Measurements from ENCODE around the gene SPRED2.

SPRED2 gene

GRCh38 chr2:65375723-65376122 lies 56.7 kb downstream of the SPRED2 start:
- Mint-ChIP-seq H3K36me3 (ENCODE audit: low read depth) (no peaks in the 10 kb centered on the region), H3K4me3 (no peak overlapping the region), H3K27ac (no peak overlapping the region), H3K9me3 (no peaks in the 10 kb centered on the region), H3K4me1 (ENCODE audit: low read depth) (peaks cover 32% of the 10 kb centered on the region), H3K27me3 (peaks cover 39% of the 10 kb centered on the region)

- H3K27ac Mint-ChIP-seq, result no peak overlapping the region
- no peak overlapping the region for H3K4me3 Mint-ChIP-seq
- no peaks in the 10 kb centered on the region for H3K9me3 Mint-ChIP-seq
- H3K27me3 Mint-ChIP-seq, result peaks cover 32% of the 10 kb centered on the region
- H3K36me3 Mint-ChIP-seq (ENCODE audit: low read depth), result no peaks in the 10 kb centered on the region
- peaks cover 27% of the 10 kb centered on the region for H3K4me1 Mint-ChIP-seq (ENCODE audit: low read depth)
Observed at GRCh38 chr2:65374999-65375398, 57.4 kb downstream of the SPRED2 start.

GRCh38 chr2:65374575-65374974 lies 57.8 kb downstream of the SPRED2 start:
- H3K27me3 Mint-ChIP-seq, result peaks cover 28% of the 10 kb centered on the region
- H3K27ac Mint-ChIP-seq, result no peak overlapping the region
- H3K36me3 Mint-ChIP-seq (ENCODE audit: low read depth), result no peaks in the 10 kb centered on the region
- no peaks in the 10 kb centered on the region for H3K9me3 Mint-ChIP-seq
- H3K4me3 Mint-ChIP-seq, result no peak overlapping the region
- peaks cover 22% of the 10 kb centered on the region for H3K4me1 Mint-ChIP-seq (ENCODE audit: low read depth)

GRCh38 chr2:65373365-65373918 lies 59.0 kb downstream of the SPRED2 start:
- no peaks in the 10 kb centered on the region for H3K36me3 Mint-ChIP-seq (ENCODE audit: low read depth)
- H3K27ac Mint-ChIP-seq, result no peak overlapping the region
- H3K4me1 Mint-ChIP-seq (ENCODE audit: low read depth), result peaks cover 20% of the 10 kb centered on the region
- H3K4me3 Mint-ChIP-seq, result no peak overlapping the region
- H3K27me3 Mint-ChIP-seq, result peaks cover 22% of the 10 kb centered on the region
- no peaks in the 10 kb centered on the region for H3K9me3 Mint-ChIP-seq

- H3K9me3 Mint-ChIP-seq, result no peaks in the 10 kb centered on the region
- no peak overlapping the region for H3K27ac Mint-ChIP-seq
- no peaks in the 10 kb centered on the region for H3K36me3 Mint-ChIP-seq (ENCODE audit: low read depth)
- H3K4me1 Mint-ChIP-seq (ENCODE audit: low read depth), result peaks cover 15% of the 10 kb centered on the region
- peaks cover 22% of the 10 kb centered on the region for H3K27me3 Mint-ChIP-seq
- H3K4me3 Mint-ChIP-seq, result no peak overlapping the region
Observed at GRCh38 chr2:65372619-65373018, 59.8 kb downstream of the SPRED2 start.

- Mint-ChIP-seq H3K27me3 (peaks cover 19% of the 10 kb centered on the region), H3K4me3 (no peak overlapping the region), H3K4me1 (ENCODE audit: low read depth) (peaks cover 19% of the 10 kb centered on the region)
Observed at GRCh38 chr2:65371074-65371434, 61.3 kb downstream of the SPRED2 start.

GRCh38 chr2:65370387-65371073 lies 61.9 kb downstream of the SPRED2 start:
- Mint-ChIP-seq H3K4me1 (ENCODE audit: low read depth) (peaks cover 20% of the 10 kb centered on the region), H3K9me3 (no peaks in the 10 kb centered on the region), H3K4me3 (no peak overlapping the region), H3K27ac (no peak overlapping the region), H3K36me3 (ENCODE audit: low read depth) (no peaks in the 10 kb centered on the region), H3K27me3 (peaks cover 15% of the 10 kb centered on the region)

More at GRCh38 chr2:65371074-65371434, 61.3 kb downstream of the SPRED2 start:
- no peak overlapping the region for H3K27ac Mint-ChIP-seq
- no peaks in the 10 kb centered on the region for H3K9me3 Mint-ChIP-seq
- H3K36me3 Mint-ChIP-seq (ENCODE audit: low read depth), result no peaks in the 10 kb centered on the region

GRCh38 chr2:65369980-65370379 lies 62.4 kb downstream of the SPRED2 start:
- peaks cover 20% of the 10 kb centered on the region for H3K4me1 Mint-ChIP-seq (ENCODE audit: low read depth)
- peaks cover 10% of the 10 kb centered on the region for H3K27me3 Mint-ChIP-seq
- no peaks in the 10 kb centered on the region for H3K36me3 Mint-ChIP-seq (ENCODE audit: low read depth)
- H3K9me3 Mint-ChIP-seq, result no peaks in the 10 kb centered on the region
- no peak overlapping the region for H3K4me3 Mint-ChIP-seq
- no peak overlapping the region for H3K27ac Mint-ChIP-seq

GRCh38 chr2:65369574-65369973 lies 62.8 kb downstream of the SPRED2 start:
- H3K36me3 Mint-ChIP-seq (ENCODE audit: low read depth), result no peaks in the 10 kb centered on the region
- H3K4me1 Mint-ChIP-seq (ENCODE audit: low read depth), result peaks cover 18% of the 10 kb centered on the region
- no peak overlapping the region for H3K4me3 Mint-ChIP-seq
- peaks cover 10% of the 10 kb centered on the region for H3K27me3 Mint-ChIP-seq
- no peak overlapping the region for H3K27ac Mint-ChIP-seq
- no peaks in the 10 kb centered on the region for H3K9me3 Mint-ChIP-seq

- Mint-ChIP-seq H3K36me3 (ENCODE audit: low read depth) (no peaks in the 10 kb centered on the region), H3K27ac (no peak overlapping the region), H3K27me3 (peaks cover 10% of the 10 kb centered on the region), H3K4me3 (no peak overlapping the region), H3K4me1 (ENCODE audit: low read depth) (peaks cover 16% of the 10 kb centered on the region), H3K9me3 (no peaks in the 10 kb centered on the region)
Observed at GRCh38 chr2:65368468-65368867, 63.9 kb downstream of the SPRED2 start.

- Mint-ChIP-seq H3K36me3 (ENCODE audit: low read depth) (no peaks in the 10 kb centered on the region), H3K27ac (no peak overlapping the region), H3K27me3 (peaks cover 9% of the 10 kb centered on the region), H3K4me3 (no peak overlapping the region), H3K9me3 (no peaks in the 10 kb centered on the region), H3K4me1 (ENCODE audit: low read depth) (peaks cover 16% of the 10 kb centered on the region)
Observed at GRCh38 chr2:65367524-65367923, 64.9 kb downstream of the SPRED2 start.

- Mint-ChIP-seq H3K9me3 (no peaks in the 10 kb centered on the region), H3K36me3 (ENCODE audit: low read depth) (no peaks in the 10 kb centered on the region), H3K4me3 (no peak overlapping the region), H3K27ac (no peak overlapping the region), H3K27me3 (peaks cover 4% of the 10 kb centered on the region), H3K4me1 (ENCODE audit: low read depth) (peaks cover 22% of the 10 kb centered on the region)
Observed at GRCh38 chr2:65366595-65367125, 65.7 kb downstream of the SPRED2 start.

GRCh38 chr2:65364986-65365733 lies 67.2 kb downstream of the SPRED2 start:
- H3K27me3 Mint-ChIP-seq, result peaks cover 10% of the 10 kb centered on the region
- peaks cover 29% of the 10 kb centered on the region for H3K4me1 Mint-ChIP-seq (ENCODE audit: low read depth)
- no peaks in the 10 kb centered on the region for H3K9me3 Mint-ChIP-seq
- H3K4me3 Mint-ChIP-seq, result no peak overlapping the region
- no peaks in the 10 kb centered on the region for H3K36me3 Mint-ChIP-seq (ENCODE audit: low read depth)
- no peak overlapping the region for H3K27ac Mint-ChIP-seq

- H3K4me1 Mint-ChIP-seq (ENCODE audit: low read depth), result peaks cover 35% of the 10 kb centered on the region
- H3K36me3 Mint-ChIP-seq (ENCODE audit: low read depth), result no peaks in the 10 kb centered on the region
- no peak overlapping the region for H3K27ac Mint-ChIP-seq
- H3K4me3 Mint-ChIP-seq, result no peak overlapping the region
- H3K9me3 Mint-ChIP-seq, result no peaks in the 10 kb centered on the region
- peaks cover 10% of the 10 kb centered on the region for H3K27me3 Mint-ChIP-seq
Observed at GRCh38 chr2:65363879-65364666, 68.3 kb downstream of the SPRED2 start.

GRCh38 chr2:65361623-65362022 lies 70.8 kb downstream of the SPRED2 start:
- Mint-ChIP-seq H3K27ac (no peak overlapping the region), H3K9me3 (no peaks in the 10 kb centered on the region), H3K36me3 (ENCODE audit: low read depth) (no peaks in the 10 kb centered on the region), H3K4me3 (no peak overlapping the region), H3K27me3 (peaks cover 10% of the 10 kb centered on the region), H3K4me1 (ENCODE audit: low read depth) (peaks cover 51% of the 10 kb centered on the region)

All from stimulated activated naive CD8-positive, alpha-beta T cell treated with anti-CD3 and anti-CD28 coated beads, Interleukin-15, Interleukin-2, amounts not matched to agents 100 ng/mL and 50 ng/mL, for 24 hours (primary cell).